ENCODE measurements around the gene NDFIP1.

- TF ChIP-seq, protein P1, sequence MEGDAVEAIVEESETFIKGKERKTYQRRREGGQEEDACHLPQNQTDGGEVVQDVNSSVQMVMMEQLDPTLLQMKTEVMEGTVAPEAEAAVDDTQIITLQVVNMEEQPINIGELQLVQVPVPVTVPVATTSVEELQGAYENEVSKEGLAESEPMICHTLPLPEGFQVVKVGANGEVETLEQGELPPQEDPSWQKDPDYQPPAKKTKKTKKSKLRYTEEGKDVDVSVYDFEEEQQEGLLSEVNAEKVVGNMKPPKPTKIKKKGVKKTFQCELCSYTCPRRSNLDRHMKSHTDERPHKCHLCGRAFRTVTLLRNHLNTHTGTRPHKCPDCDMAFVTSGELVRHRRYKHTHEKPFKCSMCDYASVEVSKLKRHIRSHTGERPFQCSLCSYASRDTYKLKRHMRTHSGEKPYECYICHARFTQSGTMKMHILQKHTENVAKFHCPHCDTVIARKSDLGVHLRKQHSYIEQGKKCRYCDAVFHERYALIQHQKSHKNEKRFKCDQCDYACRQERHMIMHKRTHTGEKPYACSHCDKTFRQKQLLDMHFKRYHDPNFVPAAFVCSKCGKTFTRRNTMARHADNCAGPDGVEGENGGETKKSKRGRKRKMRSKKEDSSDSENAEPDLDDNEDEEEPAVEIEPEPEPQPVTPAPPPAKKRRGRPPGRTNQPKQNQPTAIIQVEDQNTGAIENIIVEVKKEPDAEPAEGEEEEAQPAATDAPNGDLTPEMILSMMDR (IDR thresholded peaks at IDR 0.05): no peak
- TF ChIP-seq POLR2AphosphoS5 (IDR thresholded peaks at IDR 0.05) (no peak), EP300 (IDR thresholded peaks at IDR 0.05) (no peak), POLR2A (IDR thresholded peaks at IDR 0.05) (no peak)
Measured at GRCh38 chr5:142109331-142110045, 909 bp downstream of the NDFIP1 start.
